K562 (cell line): ENCODE data around the gene OR3A3. TPM values are rescaled to one million over a fixed set of nuclear protein-coding genes. Genes with fewer than 3 reads are reported as not detected.

ENCODE experiments used
- ATAC-seq: fragments of 200-7000 bp; cut with Tn5 transposase; 3 replicates; pipeline ENCODE4 v1.9.1; 2020; ENCODE audit warnings: moderate library complexity
- BruUV-seq: library from RNA; stranded (reverse); fragments of 400-500 nt; replicated peaks from 2 replicates; lab custom pipeline; 2021; lab: Mats Ljungman, UMichigan
- CTCF ChIA-PET: fragments of 300-600 bp; formaldehyde crosslinking; extraction: SDS; loops from one replicate; lab custom pipeline; 2021; ENCODE audit warnings: low intra/inter-chr PET ratio; lab: Yijun Ruan, JAX
- POLR2A ChIA-PET: fragments of 300-600, 350-650 bp; sonication (Branson Sonifier 250); formaldehyde crosslinking; extraction: SDS; loops from one replicate; lab custom pipeline; 2021; ENCODE audit warnings: antibody characterized with exemption, inconsistent platforms; lab: Yijun Ruan, JAX
- DNase-seq, 4 experiments: peaks; one replicate each; pipeline versions ENCODE4 v3.0.0 to v3.0.0-alpha.2; 2011 to 2018; ENCODE audit warnings: low spot score in 3 of 4, mixed read lengths in 3 of 4; ENCODE audit errors: extremely low read depth in 1 of 4
- FAIRE-seq: peaks from 2 replicates; lab custom pipeline; 2011; peaks lifted over from hg19 to GRCh38; lab: Jason Lieb, UNC
- H2AFZ ChIP-seq: 2 replicates; pipeline ENCODE4 v1.6.0; 2011; ENCODE audit warnings: low read depth, low read length, control low read depth, inconsistent platforms
- H3K27ac ChIP-seq: fragments of 200-600 bp; 3 replicates; pipeline ENCODE4 v1.8.0; 2011; ENCODE audit warnings: low read depth, mild to moderate bottlenecking, control low read depth, inconsistent platforms, low read length, moderate library complexity, mixed read lengths; ENCODE audit errors: extremely low read depth
- H3K27me3 ChIP-seq, 2 experiments: fragments of 300-600 bp in 1 of 2; 2 replicates in 1 of 2; 3 replicates in 1 of 2; pipeline versions ENCODE4 v1.6.0 to v1.8.0; 2011; ENCODE audit warnings: inconsistent platforms in 2 of 2, low read length in 2 of 2, mild to moderate bottlenecking in 1 of 2, mixed read lengths in 1 of 2, moderate library complexity in 1 of 2; ENCODE audit not compliant: control insufficient read depth in 2 of 2, insufficient read depth in 2 of 2
- H3K36me3 ChIP-seq: fragments of 300-600 bp; 3 replicates; pipeline ENCODE4 v1.8.0; 2011; ENCODE audit warnings: mild to moderate bottlenecking, low read length, inconsistent platforms; ENCODE audit not compliant: control insufficient read depth, insufficient read depth
- H3K4me1 ChIP-seq, 2 experiments: fragments of 200-600 bp in 1 of 2; replicated peaks in 1 of 2; 2 replicates in 1 of 2; 3 replicates in 1 of 2; pipeline versions ENCODE4 v1.5.1 to v1.8.0; 2011; ENCODE audit warnings: inconsistent platforms in 2 of 2, low read length in 2 of 2, mild to moderate bottlenecking in 1 of 2, mixed read lengths in 1 of 2, moderate library complexity in 1 of 2; ENCODE audit not compliant: control insufficient read depth in 2 of 2, insufficient read depth in 2 of 2
- H3K4me2 ChIP-seq: 2 replicates; pipeline ENCODE4 v1.6.1; 2011; ENCODE audit warnings: low read length, control low read depth, inconsistent platforms, mixed read lengths; ENCODE audit not compliant: insufficient read depth
- H3K4me3 ChIP-seq: fragments of 200-600 bp; sonication (generic), shearing (Covaris generic); 2 replicates; pipeline ENCODE4 v1.5.1; 2016; ENCODE audit warnings: control low read depth, inconsistent platforms
- H3K79me2 ChIP-seq: fragments of 200-600 bp; 3 replicates; pipeline ENCODE4 v1.8.0; 2011; ENCODE audit warnings: low read length, inconsistent platforms; ENCODE audit not compliant: control insufficient read depth, insufficient read depth
- H3K9ac ChIP-seq, 2 experiments: 2 replicates each; pipeline versions ENCODE4 v1.6.0 to v1.6.1; 2011; ENCODE audit warnings: low read depth in 2 of 2, low read length in 2 of 2, control low read depth in 1 of 2, inconsistent platforms in 1 of 2, mild to moderate bottlenecking in 1 of 2, mixed read lengths in 1 of 2; ENCODE audit not compliant: insufficient read depth in 1 of 2
- H3K9me1 ChIP-seq: one replicate; pipeline ENCODE4 v1.6.0; 2011; ENCODE audit warnings: inconsistent platforms, mild to moderate bottlenecking, low read length, moderate library complexity; ENCODE audit not compliant: control insufficient read depth, insufficient read depth
- H3K9me3 ChIP-seq: replicated peaks from 2 replicates; pipeline ENCODE4 v1.5.1; 2011; ENCODE audit warnings: low read depth, low read length, inconsistent platforms; ENCODE audit not compliant: control insufficient read depth, insufficient read depth
- H4K20me1 ChIP-seq: replicated peaks from 2 replicates; pipeline ENCODE4 v1.6.1; 2011; ENCODE audit warnings: low read length, inconsistent platforms, mixed read lengths; ENCODE audit not compliant: control insufficient read depth, insufficient read depth
- AFF4 ChIP-seq: sonication (generic); formaldehyde crosslinking; IDR thresholded peaks from 2 replicates; pipeline ENCODE4 v1.8.0; 2023; ENCODE audit warnings: mild to moderate bottlenecking, missing genetic modification reagents
- ATF1 ChIP-seq, 2 experiments: fragments of 450-650 bp in 1 of 2; IDR thresholded peaks; 2 replicates each; pipeline ENCODE4 v1.6.1; 2016; ENCODE audit warnings: missing compliant biosample characterization in 1 of 2, missing genetic modification characterization in 1 of 2
- ATF2 ChIP-seq: sonication (generic); formaldehyde crosslinking; IDR thresholded peaks from 2 replicates; pipeline ENCODE4 v1.8.1; 2022; ENCODE audit warnings: missing genetic modification reagents
- BRCA1 ChIP-seq, 2 experiments: fragments of 450-650 bp in 1 of 2; sonication (generic) in 1 of 2; formaldehyde crosslinking in 1 of 2; IDR thresholded peaks; 2 replicates each; pipeline versions ENCODE4 v1.5.0 to v1.6.1; 2017 to 2020; ENCODE audit warnings: mild to moderate bottlenecking in 1 of 2, missing genetic modification reagents in 1 of 2
- ZNF174 ChIP-seq: fragments of 250-450 bp; sonication (Bioruptor Pico); IDR thresholded peaks from 2 replicates; pipeline ENCODE4 v1.4.0; 2020; ENCODE audit warnings: mild to moderate bottlenecking
- ZNF224 ChIP-seq: sonication (generic); formaldehyde crosslinking; IDR thresholded peaks from 2 replicates; pipeline ENCODE4 v1.8.0; 2022; ENCODE audit warnings: mild to moderate bottlenecking, missing genetic modification reagents
- WGBS: fragments of 100-300 bp; shearing (Covaris generic); methylation state at CpG from one replicate; pipeline ENCODE4 v1.1.6; 2016; ENCODE audit warnings: low coverage, mixed read lengths; ENCODE audit not compliant: insufficient coverage; ENCODE audit errors: missing lambda C conversion rate; 5-methylcytosine and 5-hydroxymethylcytosine counted together
- in situ Hi-C: fragments of 300-500 bp; cut with MboI; formaldehyde crosslinking; loops from 4 replicates; pipeline ENCODE4 v1.15.0; 2018; ENCODE audit warnings: inconsistent platforms, mixed read lengths
- intact Hi-C: fragments of 100-400 bp; cut with micrococcal nuclease; formaldehyde crosslinking; loops from 2 replicates; pipeline ENCODE4 v1.14.2; 2022
- polyA plus RNA-seq, 8 experiments: library from polyadenylated mRNA; depleted of rRNA in 4 of 8; stranded (reverse) in 5 of 8; unstranded in 3 of 8; fragments of >200 nt; fragmentation: Nextera tagmentation in 2 of 8; fragmentation: Illumina TruSeq in 1 of 8; extraction: Ambion mirVana in 2 of 8; extraction: Trizol in 1 of 8; gene quantifications; 2 replicates each; pipeline versions ENCODE4 v1.2.1 to v1.2.3, GENCODE V29; 2011 to 2014; ENCODE audit warnings: inconsistent platforms in 1 of 8, missing spikeins in 1 of 8
- total RNA-seq, 7 experiments: library from RNA; depleted of rRNA in 6 of 7; stranded (reverse); fragments of >200 nt in 6 of 7; fragmentation: Illumina TruSeq in 2 of 7; extraction: Trizol in 2 of 7; gene quantifications; 2 replicates each; pipeline versions ENCODE4 v1.2.1 to v1.2.3, GENCODE V29; 2011 to 2021; ENCODE audit warnings: low replicate concordance in 1 of 7

Gene OR3A3
- total and polyA plus RNA-seq, 9 of the 15 experiments (the other 6 are each of a cell fraction or from before 2014, with no cell fraction given) = not detected

- Histone ChIP-seq H3K4me3 (no peak overlapping the region), H3K9me1 (no peaks in the 10 kb centered on the region), H2AFZ (no peak overlapping the region), H3K36me3 (no peaks in the 10 kb centered on the region), H3K9me3 (no peaks in the 10 kb centered on the region), H3K4me2 (no peak overlapping the region), H3K4me1 (no peaks in the 10 kb centered on the region), H3K79me2 (no peaks in the 10 kb centered on the region), H3K9ac (no peak overlapping the region), H4K20me1 (no peaks in the 10 kb centered on the region), H3K27me3 (peaks cover 0 to 5% of the 10 kb centered on the region in 2 experiments; a peak in 1 of 5 replicates), H3K27ac (no peak overlapping the region)
- POLR2A ChIA-PET = no interaction called here
- ATAC-seq (no peak), FAIRE-seq (no peak), DNase-seq (no peak)
- CTCF ChIA-PET = no interaction called here
- BruUV-seq = no TSS peak
- TF ChIP-seq ATF1 (CRISPR knock-in tag; IDR thresholded peaks at IDR 0.05) = no peak
- TF ChIP-seq ATF1 (tag; IDR thresholded peaks at IDR 0.05) = no peak
- no peak for TF ChIP-seq AFF4 (CRISPR knock-in tag)
- TF ChIP-seq ATF2 (CRISPR knock-in tag) = no peak
- TF ChIP-seq BRCA1 (IDR thresholded peaks at IDR 0.05) = no peak
- no peak for TF ChIP-seq BRCA1 (CRISPR knock-in tag; IDR thresholded peaks at IDR 0.05)
- TF ChIP-seq ZNF224 (CRISPR knock-in tag) = no peak
- no peak for TF ChIP-seq ZNF174 (CRISPR knock-in tag)
- 3% methylated on average over 5 of the region's 8 CpGs for WGBS
- intact Hi-C loops = no loop called here
- in situ Hi-C loops = no loop called here
Measured at GRCh38 chr17:3378321-3378720, 32.8 kb upstream of the OR3A3 start.
